Measurements from ENCODE around the gene DCAF11. TPM values are rescaled to one million over a fixed set of nuclear protein-coding genes. Genes with fewer than 3 reads are reported as not detected.

Gene DCAF11
- total and polyA plus RNA-seq, 2 of the 13 experiments (the other 11 are each of a cell fraction or from before 2014, with no cell fraction given): 150 to 257 TPM

DNA sequence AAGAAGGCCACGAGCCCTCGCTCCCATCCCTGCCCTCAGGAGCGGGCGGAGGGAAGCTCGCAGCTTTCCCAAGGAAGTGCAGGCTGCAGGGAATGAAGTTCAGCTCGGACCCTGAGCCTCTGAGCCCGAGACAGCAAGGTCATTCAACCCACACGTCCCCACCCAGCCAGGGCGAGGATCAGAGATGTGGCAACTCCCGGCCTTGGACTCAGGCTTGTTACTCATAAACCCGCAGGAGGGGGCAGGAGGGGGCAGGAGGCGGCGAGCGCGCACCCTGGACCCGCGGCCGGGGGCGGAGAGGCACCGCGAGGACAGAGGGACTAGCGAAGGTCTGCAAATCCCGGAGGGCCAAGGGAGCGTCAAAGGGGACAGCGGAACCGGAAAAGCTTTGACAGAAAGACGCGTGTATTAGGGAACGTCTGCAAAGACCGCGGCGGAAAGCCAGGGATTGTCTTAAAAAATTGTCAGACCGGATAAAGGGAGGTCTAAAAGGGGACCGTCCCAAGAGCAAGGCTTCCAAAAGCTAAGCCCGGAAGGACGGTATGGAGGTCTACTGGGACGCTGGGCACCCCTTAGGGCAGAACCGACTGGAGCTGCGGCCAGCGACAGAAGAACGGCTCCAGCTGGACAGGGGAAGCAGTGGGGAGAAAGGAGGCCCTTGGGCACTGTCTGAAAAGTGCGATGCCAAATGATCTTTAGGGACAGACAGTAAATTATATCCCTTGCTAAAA lies 611 bp upstream of the DCAF11 start (continued):
- TF ChIP-seq ZNF770 (CRISPR knock-in tag; IDR thresholded peaks at IDR 0.05) (peak; percentile 80), HOXD1 (CRISPR knock-in tag; IDR thresholded peaks at IDR 0.05) (peak; percentile 99), NCOA5 (CRISPR knock-in tag; IDR thresholded peaks at IDR 0.05) (peak; percentile 26; the same call in 1 of the 2 replicates), RFXAP (CRISPR knock-in tag; IDR thresholded peaks at IDR 0.05; ENCODE audit: borderline replicate concordance) (peak; percentile 95; the same call in 1 of the 2 replicates), HNRNPK (IDR thresholded peaks at IDR 0.05; ENCODE audit: low read depth, low read length, poor library complexity, severe bottlenecking) (peak; percentile 48), MYNN (CRISPR knock-in tag; IDR thresholded peaks at IDR 0.05; ENCODE audit: low read depth) (peak; percentile 48; the same call in 1 of the 2 replicates), ZNF512 (CRISPR knock-in tag; IDR thresholded peaks at IDR 0.05) (no peak), PRPF4 (IDR thresholded peaks at IDR 0.05; ENCODE audit: low read depth, low read length, poor library complexity, severe bottlenecking) (peak; percentile 26), ZNF24 (IDR thresholded peaks at IDR 0.05) (no peak; the same call in 1 of the 2 replicates), RXRA (CRISPR knock-in tag; IDR thresholded peaks at IDR 0.05) (peak; percentile 100), RNF2 (conservative IDR thresholded peaks at IDR 0.05; ENCODE audit: low read depth) (no peak), CEBPZ (IDR thresholded peaks at IDR 0.05; ENCODE audit: low read length) (no peak), CBFB (CRISPR knock-in tag; IDR thresholded peaks at IDR 0.05) (peak; percentile 98)
- TF ChIP-seq, protein P1, sequence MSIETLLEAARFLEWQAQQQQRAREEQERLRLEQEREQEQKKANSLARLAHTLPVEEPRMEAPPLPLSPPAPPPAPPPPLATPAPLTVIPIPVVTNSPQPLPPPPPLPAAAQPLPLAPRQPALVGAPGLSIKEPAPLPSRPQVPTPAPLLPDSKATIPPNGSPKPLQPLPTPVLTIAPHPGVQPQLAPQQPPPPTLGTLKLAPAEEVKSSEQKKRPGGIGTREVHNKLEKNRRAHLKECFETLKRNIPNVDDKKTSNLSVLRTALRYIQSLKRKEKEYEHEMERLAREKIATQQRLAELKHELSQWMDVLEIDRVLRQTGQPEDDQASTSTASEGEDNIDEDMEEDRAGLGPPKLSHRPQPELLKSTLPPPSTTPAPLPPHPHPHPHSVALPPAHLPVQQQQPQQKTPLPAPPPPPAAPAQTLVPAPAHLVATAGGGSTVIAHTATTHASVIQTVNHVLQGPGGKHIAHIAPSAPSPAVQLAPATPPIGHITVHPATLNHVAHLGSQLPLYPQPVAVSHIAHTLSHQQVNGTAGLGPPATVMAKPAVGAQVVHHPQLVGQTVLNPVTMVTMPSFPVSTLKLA (IDR thresholded peaks at IDR 0.05): peak; percentile 74
